H9 (cell line): Measurements from ENCODE around the gene ADAMTS16. TPM values are rescaled to one million over a fixed set of nuclear protein-coding genes. Genes with fewer than 3 reads are reported as not detected.
A peak's percentile ranks its signal among the peaks of the same experiment; 100 is the strongest.

Source experiments
- DNase-seq: peaks from one replicate; pipeline ENCODE4 v3.0.0-alpha.2; 2017
- H2AFZ ChIP-seq: one replicate; pipeline ENCODE4 v1.6.1; 2013; ENCODE audit warnings: mild to moderate bottlenecking, low read length, control low read depth, moderate library complexity
- H2AK5ac ChIP-seq: 2 replicates; pipeline ENCODE4 v1.6.1; 2013; ENCODE audit warnings: low read length, control low read depth, mixed read lengths; ENCODE audit not compliant: insufficient read length
- H2BK120ac ChIP-seq: one replicate; pipeline ENCODE4 v1.6.1; 2013; ENCODE audit warnings: low read depth, mild to moderate bottlenecking, low read length, control low read depth, inconsistent platforms; ENCODE audit not compliant: poor library complexity, severe bottlenecking
- H2BK12ac ChIP-seq: 2 replicates; pipeline ENCODE4 v1.6.1; 2013; ENCODE audit warnings: low read length, control low read depth, mixed read lengths, low read depth; ENCODE audit not compliant: insufficient read length
- H2BK15ac ChIP-seq: 2 replicates; pipeline ENCODE4 v1.6.1; 2013; ENCODE audit warnings: low read depth, low read length, control low read depth
- H2BK20ac ChIP-seq: one replicate; pipeline ENCODE4 v1.6.1; 2013; ENCODE audit warnings: low read depth, mild to moderate bottlenecking, low read length, control low read depth, inconsistent platforms; ENCODE audit not compliant: poor library complexity, severe bottlenecking
- H2BK5ac ChIP-seq: 2 replicates; pipeline ENCODE4 v1.6.1; 2013; ENCODE audit warnings: low read length, control low read depth, mixed read lengths; ENCODE audit not compliant: insufficient read length
- H3K14ac ChIP-seq: 2 replicates; pipeline ENCODE4 v1.6.1; 2013; ENCODE audit warnings: low read length, control low read depth; ENCODE audit not compliant: insufficient read depth
- H3K18ac ChIP-seq: 2 replicates; pipeline ENCODE4 v1.6.1; 2013; ENCODE audit warnings: low read depth, mild to moderate bottlenecking, mixed read lengths, low read length, control low read depth; ENCODE audit not compliant: insufficient read length
- H3K23ac ChIP-seq: 2 replicates; pipeline ENCODE4 v1.6.1; 2013; ENCODE audit warnings: low read length, control low read depth, mixed read lengths, low read depth; ENCODE audit not compliant: insufficient read length
- H3K23me2 ChIP-seq: 2 replicates; pipeline ENCODE4 v1.6.1; 2013; ENCODE audit warnings: low read depth, mild to moderate bottlenecking, mixed read lengths, low read length, control low read depth; ENCODE audit not compliant: insufficient read length, poor library complexity, severe bottlenecking
- H3K27ac ChIP-seq: 2 replicates; pipeline ENCODE4 v1.5.1; 2013; ENCODE audit warnings: low read length, control low read depth, mixed read lengths, low read depth; ENCODE audit not compliant: insufficient read length
- H3K27me3 ChIP-seq: 2 replicates; pipeline ENCODE4 v1.6.1; 2013; ENCODE audit warnings: low read length, control low read depth, inconsistent platforms; ENCODE audit not compliant: insufficient read depth
- H3K4ac ChIP-seq: 2 replicates; pipeline ENCODE4 v1.6.1; 2013; ENCODE audit warnings: low read depth, mild to moderate bottlenecking, control low read depth, inconsistent platforms, low read length, moderate library complexity
- H3K4me1 ChIP-seq: 2 replicates; pipeline ENCODE4 v1.6.1; 2013; ENCODE audit warnings: low read length, control low read depth, inconsistent platforms; ENCODE audit not compliant: insufficient read depth
- H3K4me2 ChIP-seq: 2 replicates; pipeline ENCODE4 v1.6.1; 2013; ENCODE audit warnings: low read length, control low read depth, mixed read lengths; ENCODE audit not compliant: insufficient read length, insufficient read depth
- H3K56ac ChIP-seq: 2 replicates; pipeline ENCODE4 v1.6.1; 2013; ENCODE audit warnings: low read depth, mild to moderate bottlenecking, mixed read lengths, low read length, control low read depth; ENCODE audit not compliant: insufficient read length
- H3K79me1 ChIP-seq: 2 replicates; pipeline ENCODE4 v1.6.1; 2013; ENCODE audit warnings: low read depth, mild to moderate bottlenecking, moderate library complexity, low read length, control low read depth, inconsistent platforms; ENCODE audit not compliant: insufficient read depth, poor library complexity, severe bottlenecking
- H3K79me2 ChIP-seq: 2 replicates; pipeline ENCODE4 v1.6.1; 2013; ENCODE audit warnings: low read length, control low read depth, inconsistent platforms; ENCODE audit not compliant: insufficient read depth
- H3K9ac ChIP-seq: 2 replicates; pipeline ENCODE4 v1.6.1; 2013; ENCODE audit warnings: low read length, control low read depth, mixed read lengths; ENCODE audit not compliant: insufficient read length; ENCODE audit errors: extremely low read depth
- H3K9me3 ChIP-seq: one replicate; pipeline ENCODE4 v1.6.1; 2013; ENCODE audit warnings: low read depth, low read length, inconsistent platforms; ENCODE audit not compliant: control insufficient read depth
- H3T11ph ChIP-seq: one replicate; pipeline ENCODE4 v1.6.1; 2013; ENCODE audit warnings: mild to moderate bottlenecking, low read length, control low read depth, inconsistent platforms
- H4K20me1 ChIP-seq: one replicate; pipeline ENCODE4 v1.6.1; 2013; ENCODE audit not compliant: control insufficient read depth, insufficient read length, insufficient read depth
- H4K5ac ChIP-seq: 2 replicates; pipeline ENCODE4 v1.6.1; 2013; ENCODE audit warnings: low read depth, mild to moderate bottlenecking, mixed read lengths, low read length, control low read depth; ENCODE audit not compliant: insufficient read length
- H4K8ac ChIP-seq: replicated peaks from 2 replicates; pipeline ENCODE4 v1.6.1; 2013; ENCODE audit warnings: low read length, control low read depth, mixed read lengths, low read depth; ENCODE audit not compliant: insufficient read length
- H4K91ac ChIP-seq: 2 replicates; pipeline ENCODE4 v1.6.1; 2013; ENCODE audit warnings: low read depth, mild to moderate bottlenecking, moderate library complexity, mixed read lengths, low read length, control low read depth; ENCODE audit not compliant: insufficient read length
- H3K27ac Mint-ChIP-seq, 3 experiments: 2 replicates in 2 of 3; 3 replicates in 1 of 3; pipeline ENCODE4 v1.8.0; 2020 to 2021; ENCODE audit warnings: mixed read lengths in 3 of 3, mild to moderate bottlenecking in 1 of 3, moderate library complexity in 1 of 3
- H3K27me3 Mint-ChIP-seq: 2 replicates; pipeline ENCODE4 v1.8.0; 2021; ENCODE audit warnings: low read depth, mild to moderate bottlenecking, moderate library complexity, mixed read lengths
- H3K36me3 Mint-ChIP-seq, 3 experiments: 2 replicates in 2 of 3; 3 replicates in 1 of 3; pipeline ENCODE4 v1.8.0; 2020 to 2021; ENCODE audit warnings: low read depth in 3 of 3, mixed read lengths in 3 of 3; ENCODE audit not compliant: insufficient read depth in 1 of 3
- H3K4me1 Mint-ChIP-seq, 2 experiments: 2 replicates each; pipeline ENCODE4 v1.8.0; 2020; ENCODE audit warnings: mixed read lengths in 2 of 2
- H3K4me3 Mint-ChIP-seq, 2 experiments: 2 replicates in 1 of 2; 3 replicates in 1 of 2; pipeline ENCODE4 v1.8.0; 2020 to 2021; ENCODE audit warnings: mild to moderate bottlenecking in 2 of 2, mixed read lengths in 2 of 2, moderate library complexity in 1 of 2
- H3K9me3 Mint-ChIP-seq, 2 experiments: 2 replicates in 1 of 2; 3 replicates in 1 of 2; pipeline ENCODE4 v1.8.0; 2020; ENCODE audit warnings: mild to moderate bottlenecking in 2 of 2, mixed read lengths in 2 of 2, moderate library complexity in 1 of 2
- WGBS: extraction: QIAGEN DNeasy Blood & Tissue Kit; methylation state at CpG from one replicate; pipeline ENCODE4 v1.1.7; 2013; ENCODE audit warnings: missing lambda C conversion rate, low lambda C conversion rate, mixed read lengths; ENCODE audit not compliant: insufficient read length; ENCODE audit errors: extremely low coverage; 5-methylcytosine and 5-hydroxymethylcytosine counted together
- long read RNA-seq: library from polyadenylated mRNA; unstranded; transcript quantifications from one replicate; pipeline ENCODE4 v2.0.0, GENCODE V29; 2020
- total RNA-seq: library from RNA; stranded (reverse); gene quantifications from 2 replicates; pipeline ENCODE4 v1.2.1, GENCODE V29; 2021
- TF ChIP-seq, protein P1 (sequence below): fragments of 200-600 bp; sonication (generic); conservative IDR thresholded peaks from 3 replicates; pipeline ENCODE4 v1.8.0; 2021; ENCODE audit warnings: antibody characterized with exemption, mild to moderate bottlenecking

The ADAMTS16 gene, protein sequence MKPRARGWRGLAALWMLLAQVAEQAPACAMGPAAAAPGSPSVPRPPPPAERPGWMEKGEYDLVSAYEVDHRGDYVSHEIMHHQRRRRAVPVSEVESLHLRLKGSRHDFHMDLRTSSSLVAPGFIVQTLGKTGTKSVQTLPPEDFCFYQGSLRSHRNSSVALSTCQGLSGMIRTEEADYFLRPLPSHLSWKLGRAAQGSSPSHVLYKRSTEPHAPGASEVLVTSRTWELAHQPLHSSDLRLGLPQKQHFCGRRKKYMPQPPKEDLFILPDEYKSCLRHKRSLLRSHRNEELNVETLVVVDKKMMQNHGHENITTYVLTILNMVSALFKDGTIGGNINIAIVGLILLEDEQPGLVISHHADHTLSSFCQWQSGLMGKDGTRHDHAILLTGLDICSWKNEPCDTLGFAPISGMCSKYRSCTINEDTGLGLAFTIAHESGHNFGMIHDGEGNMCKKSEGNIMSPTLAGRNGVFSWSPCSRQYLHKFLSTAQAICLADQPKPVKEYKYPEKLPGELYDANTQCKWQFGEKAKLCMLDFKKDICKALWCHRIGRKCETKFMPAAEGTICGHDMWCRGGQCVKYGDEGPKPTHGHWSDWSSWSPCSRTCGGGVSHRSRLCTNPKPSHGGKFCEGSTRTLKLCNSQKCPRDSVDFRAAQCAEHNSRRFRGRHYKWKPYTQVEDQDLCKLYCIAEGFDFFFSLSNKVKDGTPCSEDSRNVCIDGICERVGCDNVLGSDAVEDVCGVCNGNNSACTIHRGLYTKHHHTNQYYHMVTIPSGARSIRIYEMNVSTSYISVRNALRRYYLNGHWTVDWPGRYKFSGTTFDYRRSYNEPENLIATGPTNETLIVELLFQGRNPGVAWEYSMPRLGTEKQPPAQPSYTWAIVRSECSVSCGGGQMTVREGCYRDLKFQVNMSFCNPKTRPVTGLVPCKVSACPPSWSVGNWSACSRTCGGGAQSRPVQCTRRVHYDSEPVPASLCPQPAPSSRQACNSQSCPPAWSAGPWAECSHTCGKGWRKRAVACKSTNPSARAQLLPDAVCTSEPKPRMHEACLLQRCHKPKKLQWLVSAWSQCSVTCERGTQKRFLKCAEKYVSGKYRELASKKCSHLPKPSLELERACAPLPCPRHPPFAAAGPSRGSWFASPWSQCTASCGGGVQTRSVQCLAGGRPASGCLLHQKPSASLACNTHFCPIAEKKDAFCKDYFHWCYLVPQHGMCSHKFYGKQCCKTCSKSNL
- 4.5 and 4.6 TPM in 2 replicates for total RNA-seq
- long read RNA-seq, full-length matches to known transcripts = 7 of 17 reads
- long read RNA-seq, partial matches to known transcripts = 4 of 17 reads
- long read RNA-seq, other reads (novel, unspliced or antisense) = 6 of 17 reads

DNA sequence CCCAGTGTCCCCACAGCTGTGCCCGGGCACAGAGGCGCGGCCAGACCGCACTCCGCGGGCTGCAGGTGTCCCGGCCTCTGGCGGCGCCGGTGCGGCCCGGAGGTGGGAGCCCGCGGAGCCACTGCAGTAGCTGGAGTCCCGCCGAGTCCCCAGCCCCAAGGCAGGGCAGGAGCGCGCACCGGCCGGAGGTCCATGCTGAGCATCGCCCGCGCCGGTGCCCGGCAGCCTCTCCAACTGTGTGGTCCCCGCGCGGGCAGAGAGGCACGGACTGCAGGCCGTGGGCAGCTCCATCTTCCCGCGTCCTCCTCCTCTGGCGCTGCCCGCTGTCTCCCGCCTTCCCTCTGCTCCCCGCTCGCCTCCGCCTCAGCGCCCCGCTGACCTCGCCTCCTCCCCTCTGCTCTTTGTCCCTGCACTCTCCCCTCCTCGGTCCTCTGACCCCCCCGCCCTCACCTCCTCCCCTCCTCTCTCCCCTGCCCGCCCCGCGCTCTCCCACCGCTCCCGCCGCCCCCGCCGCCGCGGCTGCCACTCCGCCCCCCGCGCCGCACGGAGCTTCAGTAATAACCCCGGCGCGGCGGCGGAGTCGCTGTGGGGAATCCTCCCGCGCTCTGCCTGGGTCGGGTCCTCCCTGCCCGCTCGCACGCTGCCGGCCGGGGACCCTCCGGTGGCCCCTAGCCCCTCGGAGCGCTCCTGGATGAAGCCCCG, at the start of gene ADAMTS16:
TSS of gene ADAMTS16 (plus strand) at position 554 of the 702 bp plus-strand sequence. CDS start at position 692, 138 bp downstream.
- Histone ChIP-seq H3K27ac (no peak within 1 kb of the TSS), H3K23me2 (peaks cover 12% of the 10 kb centered on the region), H3K9ac (peak within 1 kb of the TSS; percentile 35), H3K9me3 (no peaks in the 10 kb centered on the region), H4K8ac (no peak within 1 kb of the TSS), H3K4me1 (peaks cover 4% of the 10 kb centered on the region; the same call in 1 of the 2 replicates), H3K79me2 (peaks cover 2% of the 10 kb centered on the region; the same call in 1 of the 2 replicates), H3K56ac (no peak within 1 kb of the TSS), H3K4ac (no peak within 1 kb of the TSS), H2BK5ac (no peak within 1 kb of the TSS), H3K79me1 (no peaks in the 10 kb centered on the region), H3K23ac (no peak within 1 kb of the TSS), H2BK12ac (no peak within 1 kb of the TSS), H4K20me1 (no peaks in the 10 kb centered on the region), H3K4me2 (peak within 1 kb of the TSS; percentile 82), H3K14ac (peak within 1 kb of the TSS; percentile 85), H4K5ac (peak within 1 kb of the TSS; percentile 73), H2AK5ac (no peak within 1 kb of the TSS), H3K27me3 (no peaks in the 10 kb centered on the region; the same call in 1 of the 2 replicates), H2BK20ac (no peak within 1 kb of the TSS), H2AFZ (no peak within 1 kb of the TSS), H4K91ac (no peak within 1 kb of the TSS), H2BK15ac (no peak within 1 kb of the TSS), H3T11ph (no peak within 1 kb of the TSS), H2BK120ac (no peak within 1 kb of the TSS), H3K18ac (peak within 1 kb of the TSS; percentile 76)
- no CpG with 5 or more reads among the region's 76 CpGs for WGBS
- Mint-ChIP-seq H3K27ac (no peak within 1 kb of the TSS; a peak in 1 of 7 replicates), H3K4me3 (peak within 1 kb of the TSS; percentile 76 to 87), H3K4me1 (peaks cover 25 to 29% of the 10 kb centered on the region in 2 experiments), H3K9me3 (peaks cover 7% of the 10 kb centered on the region in 2 experiments), H3K36me3 (peaks cover 0 to 18% (median 13%) of the 10 kb centered on the region in 3 experiments; a peak in 5 of 7 replicates), H3K27me3 (peaks cover 27% of the 10 kb centered on the region)
- peak; percentile 74 for DNase-seq
- TF ChIP-seq, protein P1, sequence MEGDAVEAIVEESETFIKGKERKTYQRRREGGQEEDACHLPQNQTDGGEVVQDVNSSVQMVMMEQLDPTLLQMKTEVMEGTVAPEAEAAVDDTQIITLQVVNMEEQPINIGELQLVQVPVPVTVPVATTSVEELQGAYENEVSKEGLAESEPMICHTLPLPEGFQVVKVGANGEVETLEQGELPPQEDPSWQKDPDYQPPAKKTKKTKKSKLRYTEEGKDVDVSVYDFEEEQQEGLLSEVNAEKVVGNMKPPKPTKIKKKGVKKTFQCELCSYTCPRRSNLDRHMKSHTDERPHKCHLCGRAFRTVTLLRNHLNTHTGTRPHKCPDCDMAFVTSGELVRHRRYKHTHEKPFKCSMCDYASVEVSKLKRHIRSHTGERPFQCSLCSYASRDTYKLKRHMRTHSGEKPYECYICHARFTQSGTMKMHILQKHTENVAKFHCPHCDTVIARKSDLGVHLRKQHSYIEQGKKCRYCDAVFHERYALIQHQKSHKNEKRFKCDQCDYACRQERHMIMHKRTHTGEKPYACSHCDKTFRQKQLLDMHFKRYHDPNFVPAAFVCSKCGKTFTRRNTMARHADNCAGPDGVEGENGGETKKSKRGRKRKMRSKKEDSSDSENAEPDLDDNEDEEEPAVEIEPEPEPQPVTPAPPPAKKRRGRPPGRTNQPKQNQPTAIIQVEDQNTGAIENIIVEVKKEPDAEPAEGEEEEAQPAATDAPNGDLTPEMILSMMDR = no peak
